IMR-90 (cell line): ENCODE results near the gene PCARE. TPM values are rescaled to one million over a fixed set of nuclear protein-coding genes. Genes with fewer than 3 reads are reported as not detected.

Source experiments
- ATAC-seq: fragments of 200-7000 bp; cut with Tn5 transposase; 2 replicates; pipeline ENCODE4 v1.9.1; 2020; ENCODE audit warnings: low read depth, mild to moderate bottlenecking, moderate library complexity
- BruUV-seq: library from RNA; stranded (reverse); fragments of 400-500 nt; replicated peaks from 2 replicates; lab custom pipeline; 2021; lab: Mats Ljungman, UMichigan
- CTCF ChIA-PET: fragments of 300-600 bp; formaldehyde crosslinking; extraction: SDS; loops from one replicate; lab custom pipeline; 2021; ENCODE audit warnings: antibody characterized with exemption; lab: Yijun Ruan, JAX
- POLR2A ChIA-PET: fragments of 300-600 bp; sonication (Branson Sonifier 250); formaldehyde crosslinking; loops from one replicate; lab custom pipeline; 2022; ENCODE audit warnings: antibody characterized with exemption; ENCODE audit not compliant: unreplicated experiment; lab: Charles Lee
- DNase-seq: peaks from one replicate; pipeline ENCODE4 v3.0.0; 2013
- H2AFZ ChIP-seq: replicated peaks from 2 replicates; pipeline ENCODE3; 2013; ENCODE audit warnings: low read length, mild to moderate bottlenecking; ENCODE audit not compliant: poor library complexity
- H2AK5ac ChIP-seq: 2 replicates; pipeline ENCODE4 v1.6.1; 2013; ENCODE audit warnings: low read depth, low read length, inconsistent platforms
- H2AK9ac ChIP-seq: replicated peaks from 2 replicates; pipeline ENCODE3; 2013; ENCODE audit warnings: mild to moderate bottlenecking, low read depth, low read length, moderate library complexity; ENCODE audit not compliant: poor library complexity
- H2BK120ac ChIP-seq: 2 replicates; pipeline ENCODE4 v1.6.1; 2013; ENCODE audit warnings: low read depth, low read length, inconsistent platforms
- H2BK15ac ChIP-seq: 3 replicates; pipeline ENCODE4 v1.6.1; 2013; ENCODE audit warnings: low read depth, low read length, inconsistent platforms
- H2BK20ac ChIP-seq: 2 replicates; pipeline ENCODE4 v1.6.1; 2013; ENCODE audit warnings: low read depth, mild to moderate bottlenecking, inconsistent platforms, low read length, moderate library complexity
- H2BK5ac ChIP-seq: 2 replicates; pipeline ENCODE4 v1.6.1; 2013; ENCODE audit warnings: mild to moderate bottlenecking, low read depth, low read length, inconsistent platforms; ENCODE audit not compliant: poor library complexity, severe bottlenecking
- H3K14ac ChIP-seq: replicated peaks from 2 replicates; pipeline ENCODE4 v1.6.1; 2013; ENCODE audit warnings: low read depth, low read length, inconsistent platforms
- H3K18ac ChIP-seq: 2 replicates; pipeline ENCODE4 v1.6.1; 2013; ENCODE audit warnings: low read depth, low read length, control low read depth
- H3K23ac ChIP-seq: 2 replicates; pipeline ENCODE4 v1.6.1; 2013; ENCODE audit warnings: low read depth, low read length, inconsistent platforms
- H3K27ac ChIP-seq: 2 replicates; pipeline ENCODE4 v1.5.1; 2013; ENCODE audit warnings: mild to moderate bottlenecking, control low read depth, low read length; ENCODE audit not compliant: insufficient read depth
- H3K27me3 ChIP-seq: 2 replicates; pipeline ENCODE4 v1.6.1; 2013; ENCODE audit warnings: low read length; ENCODE audit not compliant: control insufficient read depth, insufficient read depth
- H3K36me3 ChIP-seq: 2 replicates; pipeline ENCODE4 v1.6.1; 2013; ENCODE audit warnings: low read length, mixed read lengths; ENCODE audit not compliant: control insufficient read depth, insufficient read depth
- H3K4ac ChIP-seq: 2 replicates; pipeline ENCODE4 v1.6.1; 2013; ENCODE audit warnings: low read depth, low read length, inconsistent platforms
- H3K4me1 ChIP-seq: 2 replicates; pipeline ENCODE4 v1.6.1; 2013; ENCODE audit warnings: low read length, mixed read lengths; ENCODE audit not compliant: control insufficient read depth, insufficient read depth
- H3K4me2 ChIP-seq: 2 replicates; pipeline ENCODE4 v1.6.1; 2013; ENCODE audit warnings: low read depth, mild to moderate bottlenecking, control low read depth, low read length, moderate library complexity
- H3K4me3 ChIP-seq: 2 replicates; pipeline ENCODE4 v1.5.1; 2013; ENCODE audit warnings: low read depth, mild to moderate bottlenecking, control low read depth, low read length, moderate library complexity; ENCODE audit not compliant: insufficient read depth
- H3K56ac ChIP-seq: 2 replicates; pipeline ENCODE4 v1.6.1; 2013; ENCODE audit warnings: low read length, inconsistent platforms; ENCODE audit not compliant: insufficient read depth; ENCODE audit errors: extremely low read depth
- H3K79me1 ChIP-seq, 2 experiments: 2 replicates each; pipeline ENCODE4 v1.6.1; 2013; ENCODE audit warnings: low read length in 2 of 2, inconsistent platforms in 1 of 2, low read depth in 1 of 2
- H3K9ac ChIP-seq: 2 replicates; pipeline ENCODE4 v1.6.1; 2013; ENCODE audit warnings: low read depth, low read length, control low read depth
- H3K9me1 ChIP-seq: 2 replicates; pipeline ENCODE4 v1.6.1; 2013; ENCODE audit warnings: low read length, inconsistent platforms; ENCODE audit not compliant: insufficient read depth
- H3K9me3 ChIP-seq: 2 replicates; pipeline ENCODE4 v1.6.1; 2013; ENCODE audit warnings: low read length; ENCODE audit not compliant: control insufficient read depth, insufficient read depth
- H4K20me1 ChIP-seq: 2 replicates; pipeline ENCODE4 v1.6.1; 2013; ENCODE audit warnings: low read length, inconsistent platforms; ENCODE audit not compliant: insufficient read depth
- H4K5ac ChIP-seq: 2 replicates; pipeline ENCODE4 v1.6.1; 2013; ENCODE audit warnings: mild to moderate bottlenecking, low read depth, low read length, control low read depth
- H4K8ac ChIP-seq, 2 experiments: 2 replicates each; pipeline ENCODE4 v1.6.1; 2013; ENCODE audit warnings: low read depth in 2 of 2, low read length in 2 of 2, control low read depth in 1 of 2, inconsistent platforms in 1 of 2
- H4K91ac ChIP-seq: 2 replicates; pipeline ENCODE4 v1.6.1; 2013; ENCODE audit warnings: low read depth, low read length, inconsistent platforms; ENCODE audit not compliant: insufficient read depth
- CEBPB ChIP-seq: IDR thresholded peaks from 2 replicates; pipeline ENCODE4 v1.6.1; 2012; ENCODE audit warnings: low read depth, low read length, improper control_type of control experiment
- FOS ChIP-seq: fragments of 150-350 bp; IDR thresholded peaks from 2 replicates; pipeline ENCODE4 v1.6.1; 2016; ENCODE audit warnings: low read depth, low read length
- MAFK ChIP-seq: IDR thresholded peaks from 2 replicates; pipeline ENCODE4 v1.6.1; 2012; ENCODE audit warnings: low read depth, low read length, improper control_type of control experiment
- MAZ ChIP-seq: IDR thresholded peaks from 2 replicates; pipeline ENCODE4 v1.6.1; 2012; ENCODE audit warnings: low read depth, mild to moderate bottlenecking, low read length, improper control_type of control experiment, moderate library complexity, borderline replicate concordance
- MXI1 ChIP-seq: IDR thresholded peaks from 2 replicates; pipeline ENCODE4 v1.6.1; 2012; ENCODE audit warnings: low read depth, mild to moderate bottlenecking, low read length, moderate library complexity, borderline replicate concordance
- NFE2L2 ChIP-seq: fragments of 150-350 bp; IDR thresholded peaks from 2 replicates; pipeline ENCODE4 v1.6.1; 2016; ENCODE audit warnings: low read depth, mild to moderate bottlenecking, low read length
- POLR2A ChIP-seq: IDR thresholded peaks from 2 replicates; pipeline ENCODE4 v1.6.1; 2012; ENCODE audit warnings: mild to moderate bottlenecking, low read depth, low read length
- RAD21 ChIP-seq: IDR thresholded peaks from 2 replicates; pipeline ENCODE4 v1.6.1; 2012; ENCODE audit warnings: low read length, improper control_type of control experiment
- RCOR1 ChIP-seq: IDR thresholded peaks from 2 replicates; pipeline ENCODE4 v1.6.1; 2012; ENCODE audit warnings: mild to moderate bottlenecking, low read length, improper control_type of control experiment; ENCODE audit not compliant: insufficient replicate concordance
- RFX5 ChIP-seq: IDR thresholded peaks from 2 replicates; pipeline ENCODE4 v1.8.0; 2012; ENCODE audit warnings: low read depth, mild to moderate bottlenecking, low read length, moderate library complexity
- SMC3 ChIP-seq: fragments of 150-350 bp; IDR thresholded peaks from 2 replicates; pipeline ENCODE4 v1.6.1; 2016; ENCODE audit warnings: low read depth, mild to moderate bottlenecking, antibody characterized with exemption, low read length, moderate library complexity
- WGBS, 2 experiments: methylation state at CpG; one replicate each; pipeline versions ENCODE4 v1.1.5 to v1.1.7; 2013; ENCODE audit warnings: missing lambda C conversion rate in 2 of 2; ENCODE audit not compliant: insufficient read length in 1 of 2; ENCODE audit errors: extremely low coverage in 2 of 2; 5-methylcytosine and 5-hydroxymethylcytosine counted together
- dilution Hi-C: fragments of 300-500 bp; cut with HindIII; formaldehyde crosslinking; loops from one replicate; pipeline ENCODE4 v1.14.3; 2018; ENCODE audit warnings: low sequenced_read_pairs; ENCODE audit not compliant: unreplicated experiment
- in situ Hi-C: fragments of 300-500 bp; cut with MboI; formaldehyde crosslinking; loops from 3 replicates; pipeline ENCODE4 v1.14.3; 2019; ENCODE audit warnings: low sequenced_read_pairs, inconsistent platforms, mixed read lengths
- intact Hi-C: fragments of 100-400 bp; cut with micrococcal nuclease; formaldehyde crosslinking; loops from 2 replicates; pipeline ENCODE4 v1.10.0; 2022
- polyA plus RNA-seq, 3 experiments: library from polyadenylated mRNA; depleted of rRNA; stranded (reverse); fragments of >200 nt; gene quantifications; 2 replicates each; pipeline ENCODE4 v1.2.3, GENCODE V29; 2012; ENCODE audit warnings: low replicate concordance in 1 of 3
- total RNA-seq: library from RNA; depleted of rRNA; stranded (reverse); fragments of >200 nt; gene quantifications from 2 replicates; pipeline ENCODE4 v1.2.3, GENCODE V29; 2012
- TF ChIP-seq, protein P1 (sequence below): conservative IDR thresholded peaks from 2 replicates; pipeline ENCODE4 v1.5.1; 2012; ENCODE audit warnings: mild to moderate bottlenecking, low read depth, low read length, improper control_type of control experiment
- TF ChIP-seq, protein P2 (sequence below): fragments of 150-350 bp; IDR thresholded peaks from 2 replicates; pipeline ENCODE4 v1.6.1; 2017; ENCODE audit warnings: mild to moderate bottlenecking, antibody characterized with exemption, low read length, low read depth
- TF ChIP-seq, protein P3 (sequence below): fragments of 150-350 bp; IDR thresholded peaks from 2 replicates; pipeline ENCODE4 v1.6.1; 2016; ENCODE audit warnings: low read depth, mild to moderate bottlenecking, low read length, moderate library complexity, borderline replicate concordance

PCARE gene
- total and polyA plus RNA-seq, 2 of the 4 experiments (the other 2 are of a cell fraction) = not detected

DNA sequence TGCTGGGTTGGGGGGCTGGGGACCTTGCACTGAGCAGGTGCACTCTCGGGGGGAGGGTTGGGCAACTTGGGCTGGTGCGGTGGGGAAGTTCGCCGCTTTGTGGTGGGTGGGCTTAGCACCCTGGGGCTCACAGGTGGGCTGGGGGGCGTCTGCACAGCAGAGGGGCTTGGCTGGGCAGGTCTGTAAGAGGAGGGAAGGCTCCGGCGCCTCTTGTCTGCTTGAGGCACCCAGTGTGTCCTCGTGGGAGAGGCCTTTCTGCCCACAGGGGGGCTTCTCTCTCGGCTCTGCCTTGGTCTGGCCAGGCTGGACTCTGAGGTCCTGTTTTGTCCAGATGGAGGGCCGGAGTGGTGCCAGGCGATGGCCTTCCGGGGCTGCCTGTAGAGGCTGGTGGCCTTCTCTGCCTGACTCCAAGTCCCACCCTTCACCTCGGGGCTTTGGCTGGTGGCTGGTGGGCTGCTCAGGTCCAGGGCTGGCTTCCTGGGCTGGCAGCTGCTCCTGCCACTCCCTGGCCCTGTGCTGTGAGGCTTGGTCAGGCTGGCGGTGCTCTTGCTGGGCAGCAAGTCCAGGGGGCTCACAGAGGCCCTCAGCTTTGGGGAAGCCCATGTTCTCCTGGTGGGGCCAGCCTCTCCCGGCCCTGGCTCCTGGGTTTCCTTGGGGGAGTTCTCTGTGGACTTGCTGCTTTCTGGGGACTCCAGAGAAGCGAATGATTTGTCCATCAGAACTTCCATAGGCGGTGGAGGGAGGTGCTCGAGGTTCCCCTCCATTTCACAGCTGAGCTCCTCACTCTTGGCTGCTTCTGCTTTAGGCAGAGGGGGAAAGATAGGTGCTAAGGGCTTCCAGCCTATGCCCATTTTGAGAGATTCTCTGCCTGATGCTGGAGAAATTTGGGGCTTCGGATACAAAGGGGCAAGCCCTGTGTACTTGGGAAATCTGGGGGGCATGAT lies 3.0 kb downstream of the PCARE start:
- Histone ChIP-seq H2AK5ac (no peak overlapping the region), H4K5ac (no peak overlapping the region), H3K9ac (no peak overlapping the region), H2BK15ac (no peak overlapping the region), H4K20me1 (no peaks in the 10 kb centered on the region), H2AK9ac (no peak overlapping the region), H3K9me3 (no peaks in the 10 kb centered on the region), H3K4ac (no peak overlapping the region), H4K91ac (no peak overlapping the region), H3K18ac (no peak overlapping the region), H3K23ac (no peak overlapping the region), H2AFZ (no peak overlapping the region), H2BK120ac (no peak overlapping the region), H3K9me1 (no peaks in the 10 kb centered on the region), H2BK20ac (no peak overlapping the region), H3K27ac (no peak overlapping the region), H2BK5ac (no peak overlapping the region), H3K4me3 (no peak overlapping the region), H3K4me2 (no peak overlapping the region), H3K79me1 (no peaks in the 10 kb centered on the region), H3K4me1 (no peaks in the 10 kb centered on the region; the same call in 1 of the 2 replicates), H3K27me3 (peaks cover 6% of the 10 kb centered on the region), H4K8ac (no peak overlapping the region), H3K14ac (no peak overlapping the region), H3K36me3 (no peaks in the 10 kb centered on the region), H3K56ac (no peak overlapping the region)
- WGBS, 2 experiments = 91% methylated on average over 7 of the region's 19 CpGs; no CpG with 5 or more reads in 1 of the 2 experiments
- ChIA-PET POLR2A (no interaction called here), CTCF (interaction anchor here (0.6 kb wide), 1 partner anchor 32 kb away, joined by 4 read pairs; no protein-coding TSS in a partner anchor)
- ATAC-seq = no peak
- intact Hi-C loops (no loop called here), in situ Hi-C loops (no loop called here), dilution Hi-C loops (no loop called here)
- BruUV-seq = no TSS peak
- DNase-seq = no peak
- TF ChIP-seq, protein P1, sequence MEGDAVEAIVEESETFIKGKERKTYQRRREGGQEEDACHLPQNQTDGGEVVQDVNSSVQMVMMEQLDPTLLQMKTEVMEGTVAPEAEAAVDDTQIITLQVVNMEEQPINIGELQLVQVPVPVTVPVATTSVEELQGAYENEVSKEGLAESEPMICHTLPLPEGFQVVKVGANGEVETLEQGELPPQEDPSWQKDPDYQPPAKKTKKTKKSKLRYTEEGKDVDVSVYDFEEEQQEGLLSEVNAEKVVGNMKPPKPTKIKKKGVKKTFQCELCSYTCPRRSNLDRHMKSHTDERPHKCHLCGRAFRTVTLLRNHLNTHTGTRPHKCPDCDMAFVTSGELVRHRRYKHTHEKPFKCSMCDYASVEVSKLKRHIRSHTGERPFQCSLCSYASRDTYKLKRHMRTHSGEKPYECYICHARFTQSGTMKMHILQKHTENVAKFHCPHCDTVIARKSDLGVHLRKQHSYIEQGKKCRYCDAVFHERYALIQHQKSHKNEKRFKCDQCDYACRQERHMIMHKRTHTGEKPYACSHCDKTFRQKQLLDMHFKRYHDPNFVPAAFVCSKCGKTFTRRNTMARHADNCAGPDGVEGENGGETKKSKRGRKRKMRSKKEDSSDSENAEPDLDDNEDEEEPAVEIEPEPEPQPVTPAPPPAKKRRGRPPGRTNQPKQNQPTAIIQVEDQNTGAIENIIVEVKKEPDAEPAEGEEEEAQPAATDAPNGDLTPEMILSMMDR = no peak
- TF ChIP-seq POLR2A (no peak), MXI1 (no peak), RFX5 (no peak), RAD21 (no peak), MAFK (no peak), RCOR1 (no peak), MAZ (no peak), SMC3 (no peak), FOS (no peak), CEBPB (no peak), NFE2L2 (no peak)
- TF ChIP-seq, protein P2, sequence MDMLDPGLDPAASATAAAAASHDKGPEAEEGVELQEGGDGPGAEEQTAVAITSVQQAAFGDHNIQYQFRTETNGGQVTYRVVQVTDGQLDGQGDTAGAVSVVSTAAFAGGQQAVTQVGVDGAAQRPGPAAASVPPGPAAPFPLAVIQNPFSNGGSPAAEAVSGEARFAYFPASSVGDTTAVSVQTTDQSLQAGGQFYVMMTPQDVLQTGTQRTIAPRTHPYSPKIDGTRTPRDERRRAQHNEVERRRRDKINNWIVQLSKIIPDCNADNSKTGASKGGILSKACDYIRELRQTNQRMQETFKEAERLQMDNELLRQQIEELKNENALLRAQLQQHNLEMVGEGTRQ = no peak
- TF ChIP-seq, protein P3, sequence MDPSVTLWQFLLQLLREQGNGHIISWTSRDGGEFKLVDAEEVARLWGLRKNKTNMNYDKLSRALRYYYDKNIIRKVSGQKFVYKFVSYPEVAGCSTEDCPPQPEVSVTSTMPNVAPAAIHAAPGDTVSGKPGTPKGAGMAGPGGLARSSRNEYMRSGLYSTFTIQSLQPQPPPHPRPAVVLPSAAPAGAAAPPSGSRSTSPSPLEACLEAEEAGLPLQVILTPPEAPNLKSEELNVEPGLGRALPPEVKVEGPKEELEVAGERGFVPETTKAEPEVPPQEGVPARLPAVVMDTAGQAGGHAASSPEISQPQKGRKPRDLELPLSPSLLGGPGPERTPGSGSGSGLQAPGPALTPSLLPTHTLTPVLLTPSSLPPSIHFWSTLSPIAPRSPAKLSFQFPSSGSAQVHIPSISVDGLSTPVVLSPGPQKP = no peak
